Natural killer cell (primary cell): ENCODE results near the gene TBC1D4. TPM values are rescaled to one million over a fixed set of nuclear protein-coding genes. Genes with fewer than 3 reads are reported as not detected.

Source experiments
- ATAC-seq, 3 donors: fragments of 150-1000 bp in 2 of 3; fragments of 200-7000 bp in 1 of 3; cut with Tn5 transposase; 1 replicate in 1 of 3; 2 replicates in 2 of 3; pipeline ENCODE4 v1.10.0; 2021; ENCODE audit warnings: mild to moderate bottlenecking in 2 of 3, moderate library complexity in 2 of 3
- DNase-seq, 2 donors: peaks; one replicate each; pipeline versions ENCODE4 v3.0.0 to v3.0.0-alpha.2; 2013 to 2021; ENCODE audit warnings: mixed read lengths in 1 of 2
- H3K27ac ChIP-seq: one replicate; pipeline ENCODE4 v1.5.1; 2013; ENCODE audit warnings: mild to moderate bottlenecking, low read length
- H3K27me3 ChIP-seq: one replicate; pipeline ENCODE4 v1.6.1; 2013; ENCODE audit warnings: low read length; ENCODE audit not compliant: control insufficient read depth, insufficient read depth
- H3K36me3 ChIP-seq: one replicate; pipeline ENCODE4 v1.6.1; 2013; ENCODE audit warnings: low read length; ENCODE audit not compliant: control insufficient read depth, insufficient read depth
- H3K4me1 ChIP-seq: one replicate; pipeline ENCODE4 v1.6.1; 2013; ENCODE audit warnings: low read length; ENCODE audit not compliant: control insufficient read depth, insufficient read depth
- H3K4me3 ChIP-seq: one replicate; pipeline ENCODE4 v1.5.1; 2013; ENCODE audit warnings: low read length
- H3K9me3 ChIP-seq: one replicate; pipeline ENCODE4 v1.6.1; 2013; ENCODE audit warnings: low read length; ENCODE audit not compliant: control insufficient read depth, insufficient read depth
- H3K27ac Mint-ChIP-seq, 2 donors: one replicate each; pipeline ENCODE4 v1.8.0; 2022; ENCODE audit warnings: mild to moderate bottlenecking in 2 of 2, mixed read lengths in 2 of 2, moderate library complexity in 1 of 2
- H3K27me3 Mint-ChIP-seq, 2 donors: one replicate each; pipeline ENCODE4 v1.8.0; 2022; ENCODE audit warnings: low read depth in 2 of 2, mixed read lengths in 2 of 2
- H3K36me3 Mint-ChIP-seq: one replicate; pipeline ENCODE4 v1.8.0; 2022; ENCODE audit warnings: mixed read lengths
- H3K4me1 Mint-ChIP-seq, 2 donors: one replicate each; pipeline ENCODE4 v1.8.0; 2022; ENCODE audit warnings: mixed read lengths in 2 of 2
- H3K4me3 Mint-ChIP-seq: one replicate; pipeline ENCODE4 v1.8.0; 2022; ENCODE audit warnings: mild to moderate bottlenecking, moderate library complexity, mixed read lengths
- H3K9me3 Mint-ChIP-seq, 2 donors: one replicate each; pipeline ENCODE4 v1.8.0; 2022; ENCODE audit warnings: mixed read lengths in 2 of 2
- WGBS: methylation state at CpG from one replicate; pipeline ENCODE4 v1.1.7; 2013; ENCODE audit warnings: missing lambda C conversion rate; ENCODE audit not compliant: insufficient coverage; 5-methylcytosine and 5-hydroxymethylcytosine counted together
- intact Hi-C: fragments of 100-400 bp; cut with micrococcal nuclease; formaldehyde crosslinking; loops from one replicate; pipeline ENCODE4 v1.14.2; 2022
- total RNA-seq, 4 donors: library from RNA; stranded (reverse); fragments of 120-200 nt in 1 of 4; gene quantifications; one replicate each; pipeline versions ENCODE4 v1.2.3 to v1.2.4, GENCODE V29; 2013 to 2022
- TF ChIP-seq, protein P1 (sequence below): fragments of 200-600 bp; IDR thresholded peaks from one replicate; pipeline ENCODE4 v1.8.0; 2022; ENCODE audit warnings: antibody characterized with exemption

The TBC1D4 gene
- total RNA-seq, 3 donors from 2014 or later (not counting 1 experiment from before 2014, with no cell fraction given) = 0.54 to 5.1 (median 3.7) TPM

DNA sequence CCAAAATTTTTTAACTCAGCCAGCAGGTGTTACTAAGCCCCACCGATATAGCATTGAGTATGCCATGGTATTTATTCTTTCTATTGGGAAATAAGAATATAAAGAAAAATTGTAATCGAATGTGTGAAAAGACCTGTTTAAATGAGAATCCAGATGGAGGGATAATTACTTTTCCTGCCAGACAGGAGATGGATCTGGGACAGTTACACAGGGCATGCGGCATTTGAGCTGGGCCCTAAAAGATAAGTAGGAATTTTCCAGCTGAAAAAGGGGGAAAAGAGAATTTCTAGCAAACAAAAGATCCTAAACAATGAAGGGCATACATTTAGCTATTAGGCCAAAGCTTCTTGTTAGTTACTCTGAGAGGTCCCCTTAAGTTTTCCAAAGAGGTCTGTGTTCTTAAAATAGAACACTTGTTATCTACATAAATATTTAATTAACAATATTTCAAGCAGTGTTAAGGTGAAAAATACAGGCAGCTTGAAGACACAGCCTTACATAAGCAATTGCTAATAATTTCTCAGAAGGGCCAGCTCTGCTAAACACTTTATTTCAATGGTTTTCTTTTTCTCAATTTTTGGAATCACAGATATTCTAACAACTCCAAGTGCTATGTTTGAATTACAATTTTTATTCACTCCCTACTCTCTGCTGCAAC, 63.7 kb downstream of the TBC1D4 start:
- no peak overlapping the region for H3K27ac Mint-ChIP-seq
- H3K27me3 ChIP-seq = no peaks in the 10 kb centered on the region
- H3K27ac ChIP-seq = no peak overlapping the region
- no peaks in the 10 kb centered on the region for H3K36me3 ChIP-seq
- ATAC-seq (no peak), DNase-seq (no peak)
- no peaks in the 10 kb centered on the region for H3K4me1 ChIP-seq
- no peak overlapping the region for H3K4me3 Mint-ChIP-seq
- no peaks in the 10 kb centered on the region for H3K9me3 ChIP-seq
- TF ChIP-seq, protein P1, sequence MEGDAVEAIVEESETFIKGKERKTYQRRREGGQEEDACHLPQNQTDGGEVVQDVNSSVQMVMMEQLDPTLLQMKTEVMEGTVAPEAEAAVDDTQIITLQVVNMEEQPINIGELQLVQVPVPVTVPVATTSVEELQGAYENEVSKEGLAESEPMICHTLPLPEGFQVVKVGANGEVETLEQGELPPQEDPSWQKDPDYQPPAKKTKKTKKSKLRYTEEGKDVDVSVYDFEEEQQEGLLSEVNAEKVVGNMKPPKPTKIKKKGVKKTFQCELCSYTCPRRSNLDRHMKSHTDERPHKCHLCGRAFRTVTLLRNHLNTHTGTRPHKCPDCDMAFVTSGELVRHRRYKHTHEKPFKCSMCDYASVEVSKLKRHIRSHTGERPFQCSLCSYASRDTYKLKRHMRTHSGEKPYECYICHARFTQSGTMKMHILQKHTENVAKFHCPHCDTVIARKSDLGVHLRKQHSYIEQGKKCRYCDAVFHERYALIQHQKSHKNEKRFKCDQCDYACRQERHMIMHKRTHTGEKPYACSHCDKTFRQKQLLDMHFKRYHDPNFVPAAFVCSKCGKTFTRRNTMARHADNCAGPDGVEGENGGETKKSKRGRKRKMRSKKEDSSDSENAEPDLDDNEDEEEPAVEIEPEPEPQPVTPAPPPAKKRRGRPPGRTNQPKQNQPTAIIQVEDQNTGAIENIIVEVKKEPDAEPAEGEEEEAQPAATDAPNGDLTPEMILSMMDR = no peak
- WGBS = 86% methylated on average over 3 of the region's 3 CpGs
- H3K4me3 ChIP-seq = no peak overlapping the region
- intact Hi-C loops = no loop called here
- H3K36me3 Mint-ChIP-seq = no peaks in the 10 kb centered on the region
- peaks cover 0 to 3% of the 10 kb centered on the region in 2 donors for H3K27me3 Mint-ChIP-seq
- peaks cover 0 to 5% of the 10 kb centered on the region in 2 donors for H3K4me1 Mint-ChIP-seq
- no peaks in the 10 kb centered on the region for H3K9me3 Mint-ChIP-seq

DNA sequence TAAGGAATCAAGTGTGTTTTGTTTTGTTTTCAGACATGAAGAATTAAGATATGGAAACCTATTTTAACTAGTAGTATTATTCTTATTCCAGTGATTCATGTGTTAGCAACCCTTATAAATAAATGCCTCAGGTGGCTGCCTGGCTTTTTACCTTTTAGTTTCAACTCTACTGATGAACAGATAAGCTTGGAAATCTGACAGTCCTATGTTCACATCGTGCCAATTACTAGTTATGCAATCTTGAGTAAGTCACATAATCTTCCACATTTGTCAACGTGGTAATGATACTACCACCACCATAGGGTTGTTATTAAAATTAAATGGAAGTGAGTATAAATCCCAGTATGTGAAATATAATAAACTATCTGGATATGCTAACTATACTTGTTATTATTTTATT, 64.3 kb downstream of the TBC1D4 start:
- H3K36me3 Mint-ChIP-seq = no peaks in the 10 kb centered on the region
- no peak overlapping the region for H3K4me3 ChIP-seq
- intact Hi-C loops = no loop called here
- no peaks in the 10 kb centered on the region for H3K9me3 Mint-ChIP-seq
- H3K9me3 ChIP-seq = no peaks in the 10 kb centered on the region
- WGBS = 83% methylated on average over 1 of the region's 2 CpGs
- no peak overlapping the region for H3K27ac Mint-ChIP-seq
- H3K27me3 ChIP-seq = no peaks in the 10 kb centered on the region
- TF ChIP-seq, protein P1 = no peak
- no peaks in the 10 kb centered on the region for H3K4me1 ChIP-seq
- ATAC-seq = no peak
- H3K27ac ChIP-seq = no peak overlapping the region
- peaks cover 0 to 5% of the 10 kb centered on the region in 2 donors for H3K4me1 Mint-ChIP-seq
- no peak for DNase-seq
- H3K36me3 ChIP-seq = no peaks in the 10 kb centered on the region
- no peak overlapping the region for H3K4me3 Mint-ChIP-seq
- H3K27me3 Mint-ChIP-seq = peaks cover 0 to 3% of the 10 kb centered on the region in 2 donors

DNA sequence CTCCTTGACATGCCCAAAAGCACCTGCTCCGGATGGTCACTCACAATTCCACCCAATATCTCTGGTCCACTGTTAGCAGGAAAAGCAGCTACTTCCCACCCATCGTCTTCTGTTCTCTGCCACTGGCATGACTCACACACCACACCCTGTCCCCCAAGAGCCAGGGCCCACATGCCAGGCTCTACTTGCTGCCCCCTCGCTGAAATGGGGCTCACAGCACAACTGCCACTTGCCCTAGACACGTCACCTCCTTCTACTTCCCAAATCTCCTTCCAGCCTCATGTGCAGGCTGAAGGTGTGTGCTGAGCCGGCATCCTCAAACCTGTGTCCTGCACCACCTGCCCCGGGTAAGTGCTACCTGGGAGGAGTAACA, 65.0 kb downstream of the TBC1D4 start:
- Mint-ChIP-seq H3K27ac (no peak overlapping the region), H3K36me3 (no peaks in the 10 kb centered on the region), H3K4me1 (peaks cover 0 to 5% of the 10 kb centered on the region in 2 donors), H3K27me3 (peaks cover 0 to 3% of the 10 kb centered on the region in 2 donors), H3K9me3 (no peaks in the 10 kb centered on the region), H3K4me3 (no peak overlapping the region)
- no peak for DNase-seq
- H3K4me1 ChIP-seq = no peaks in the 10 kb centered on the region
- ATAC-seq = no peak
- TF ChIP-seq, protein P1 = no peak
- H3K9me3 ChIP-seq = no peaks in the 10 kb centered on the region
- H3K36me3 ChIP-seq = no peaks in the 10 kb centered on the region
- H3K4me3 ChIP-seq = no peak overlapping the region
- H3K27me3 ChIP-seq = no peaks in the 10 kb centered on the region
- intact Hi-C loops = no loop called here
- H3K27ac ChIP-seq = no peak overlapping the region
- WGBS = 79% methylated on average over 6 of the region's 6 CpGs
